ENCODE measurements around the gene ADGRV1.

Gene ADGRV1

GRCh38 chr5:91162534-91163381 is 604.2 kb downstream of the ADGRV1 start:
- Histone ChIP-seq H3K4me2 (ENCODE audit: low read length) (no peak overlapping the region), H4K20me1 (ENCODE audit: control insufficient read depth, insufficient read depth, low read depth, low read length) (no peaks in the 10 kb centered on the region), H3K27me3 (ENCODE audit: control insufficient read depth, low read length) (no peaks in the 10 kb centered on the region), H3K36me3 (ENCODE audit: control insufficient read depth, low read length) (no peaks in the 10 kb centered on the region), H3K79me2 (ENCODE audit: control insufficient read depth, low read length) (no peaks in the 10 kb centered on the region), H3F3A (ENCODE audit: control insufficient read depth, insufficient read depth) (no peaks in the 10 kb centered on the region), H3K27ac (ENCODE audit: low read depth, low read length) (no peak overlapping the region), H3K4me1 (ENCODE audit: control insufficient read depth, low read length) (no peaks in the 10 kb centered on the region), H3K9me2 (replicated peaks; ENCODE audit: control insufficient read depth, low read length) (no peaks in the 10 kb centered on the region), H3K4me3 (ENCODE audit: low read length) (no peak overlapping the region), H3K9me3 (ENCODE audit: control insufficient read depth, insufficient read depth, low read length) (no peaks in the 10 kb centered on the region)
- TF ChIP-seq, protein P1, sequence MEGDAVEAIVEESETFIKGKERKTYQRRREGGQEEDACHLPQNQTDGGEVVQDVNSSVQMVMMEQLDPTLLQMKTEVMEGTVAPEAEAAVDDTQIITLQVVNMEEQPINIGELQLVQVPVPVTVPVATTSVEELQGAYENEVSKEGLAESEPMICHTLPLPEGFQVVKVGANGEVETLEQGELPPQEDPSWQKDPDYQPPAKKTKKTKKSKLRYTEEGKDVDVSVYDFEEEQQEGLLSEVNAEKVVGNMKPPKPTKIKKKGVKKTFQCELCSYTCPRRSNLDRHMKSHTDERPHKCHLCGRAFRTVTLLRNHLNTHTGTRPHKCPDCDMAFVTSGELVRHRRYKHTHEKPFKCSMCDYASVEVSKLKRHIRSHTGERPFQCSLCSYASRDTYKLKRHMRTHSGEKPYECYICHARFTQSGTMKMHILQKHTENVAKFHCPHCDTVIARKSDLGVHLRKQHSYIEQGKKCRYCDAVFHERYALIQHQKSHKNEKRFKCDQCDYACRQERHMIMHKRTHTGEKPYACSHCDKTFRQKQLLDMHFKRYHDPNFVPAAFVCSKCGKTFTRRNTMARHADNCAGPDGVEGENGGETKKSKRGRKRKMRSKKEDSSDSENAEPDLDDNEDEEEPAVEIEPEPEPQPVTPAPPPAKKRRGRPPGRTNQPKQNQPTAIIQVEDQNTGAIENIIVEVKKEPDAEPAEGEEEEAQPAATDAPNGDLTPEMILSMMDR (IDR thresholded peaks at IDR 0.05; ENCODE audit: low read depth, low read length, poor library complexity, severe bottlenecking), result no peak
- TF ChIP-seq EZH2phosphoT487 (IDR thresholded peaks at IDR 0.05; ENCODE audit: borderline replicate concordance, low read length), result no peak

DNA sequence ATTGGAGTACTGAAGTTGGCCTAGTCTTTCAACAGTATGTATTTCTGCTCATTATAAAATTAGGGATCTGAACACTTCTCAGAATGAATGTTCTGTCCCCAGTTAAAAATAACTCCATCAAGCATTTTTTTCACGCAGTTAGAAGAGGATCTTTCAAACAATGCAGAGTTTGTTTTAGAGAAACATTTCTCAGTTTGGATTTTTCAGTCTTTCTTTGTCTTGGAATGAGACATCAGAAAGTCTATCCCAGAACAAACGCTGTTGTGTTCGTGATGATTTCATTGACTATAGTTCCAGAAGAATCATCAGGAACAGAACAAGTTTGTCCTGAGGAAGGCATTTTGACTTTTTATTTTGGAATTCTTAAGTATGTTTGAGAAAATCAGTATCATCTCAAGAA is 605.8 kb downstream of the ADGRV1 start:
- H4K20me1 ChIP-seq (ENCODE audit: control insufficient read depth, insufficient read depth, low read depth, low read length), result no peaks in the 10 kb centered on the region
- H3K79me2 ChIP-seq (ENCODE audit: control insufficient read depth, low read length), result no peaks in the 10 kb centered on the region
- no peaks in the 10 kb centered on the region for H3F3A ChIP-seq (ENCODE audit: control insufficient read depth, insufficient read depth)
- no peaks in the 10 kb centered on the region for H3K9me2 ChIP-seq (replicated peaks; ENCODE audit: control insufficient read depth, low read length)
- H3K27ac ChIP-seq (ENCODE audit: low read depth, low read length), result no peak overlapping the region
- H3K4me3 ChIP-seq (ENCODE audit: low read length), result no peak overlapping the region
- no peaks in the 10 kb centered on the region for H3K27me3 ChIP-seq (ENCODE audit: control insufficient read depth, low read length)
- no peaks in the 10 kb centered on the region for H3K36me3 ChIP-seq (ENCODE audit: control insufficient read depth, low read length)
- H3K4me1 ChIP-seq (ENCODE audit: control insufficient read depth, low read length), result no peaks in the 10 kb centered on the region
- no peak overlapping the region for H3K4me2 ChIP-seq (ENCODE audit: low read length)
- H3K9me3 ChIP-seq (ENCODE audit: control insufficient read depth, insufficient read depth, low read length), result no peaks in the 10 kb centered on the region
- TF ChIP-seq EZH2phosphoT487 (IDR thresholded peaks at IDR 0.05; ENCODE audit: borderline replicate concordance, low read length), result no peak
- TF ChIP-seq, protein P1 (IDR thresholded peaks at IDR 0.05; ENCODE audit: low read depth, low read length, poor library complexity, severe bottlenecking), result no peak

GRCh38 chr5:91166059-91166807 is 607.6 kb downstream of the ADGRV1 start:
- H3K4me1 ChIP-seq (ENCODE audit: control insufficient read depth, low read length), result no peaks in the 10 kb centered on the region
- H3K4me2 ChIP-seq (ENCODE audit: low read length), result no peak overlapping the region
- H3K9me3 ChIP-seq (ENCODE audit: control insufficient read depth, insufficient read depth, low read length), result no peaks in the 10 kb centered on the region
- no peaks in the 10 kb centered on the region for H3F3A ChIP-seq (ENCODE audit: control insufficient read depth, insufficient read depth)
- H3K9me2 ChIP-seq (replicated peaks; ENCODE audit: control insufficient read depth, low read length), result no peaks in the 10 kb centered on the region
- no peaks in the 10 kb centered on the region for H3K36me3 ChIP-seq (ENCODE audit: control insufficient read depth, low read length)
- no peak overlapping the region for H3K4me3 ChIP-seq (ENCODE audit: low read length)
- no peaks in the 10 kb centered on the region for H3K79me2 ChIP-seq (ENCODE audit: control insufficient read depth, low read length)
- TF ChIP-seq, protein P1 (IDR thresholded peaks at IDR 0.05; ENCODE audit: low read depth, low read length, poor library complexity, severe bottlenecking), result no peak
- TF ChIP-seq EZH2phosphoT487 (IDR thresholded peaks at IDR 0.05; ENCODE audit: borderline replicate concordance, low read length), result no peak
- no peaks in the 10 kb centered on the region for H3K27me3 ChIP-seq (ENCODE audit: control insufficient read depth, low read length)
- no peak overlapping the region for H3K27ac ChIP-seq (ENCODE audit: low read depth, low read length)
- no peaks in the 10 kb centered on the region for H4K20me1 ChIP-seq (ENCODE audit: control insufficient read depth, insufficient read depth, low read depth, low read length)

Data from DOHH2 (cell line).